Measurements from ENCODE around the gene HSPA12B. TPM values are rescaled to one million over a fixed set of nuclear protein-coding genes. Genes with fewer than 3 reads are reported as not detected.

Gene HSPA12B
- total and polyA plus RNA-seq, 9 of the 15 experiments (the other 6 are each of a cell fraction or from before 2014, with no cell fraction given) = 0.03 to 0.07 TPM; not detected in 7

- TF ChIP-seq ZNF217 (CRISPR knock-in tag; IDR thresholded peaks at IDR 0.05) = no peak
- peak; percentile 76 for TF ChIP-seq L3MBTL2 (IDR thresholded peaks at IDR 0.05)
- peak; percentile 35; the same call in 1 of the 2 replicates for TF ChIP-seq KAT7 (CRISPR knock-in tag; IDR thresholded peaks at IDR 0.05; ENCODE audit: borderline replicate concordance)
- no peak for TF ChIP-seq SOX6 (IDR thresholded peaks at IDR 0.05)
- TF ChIP-seq, protein P1, sequence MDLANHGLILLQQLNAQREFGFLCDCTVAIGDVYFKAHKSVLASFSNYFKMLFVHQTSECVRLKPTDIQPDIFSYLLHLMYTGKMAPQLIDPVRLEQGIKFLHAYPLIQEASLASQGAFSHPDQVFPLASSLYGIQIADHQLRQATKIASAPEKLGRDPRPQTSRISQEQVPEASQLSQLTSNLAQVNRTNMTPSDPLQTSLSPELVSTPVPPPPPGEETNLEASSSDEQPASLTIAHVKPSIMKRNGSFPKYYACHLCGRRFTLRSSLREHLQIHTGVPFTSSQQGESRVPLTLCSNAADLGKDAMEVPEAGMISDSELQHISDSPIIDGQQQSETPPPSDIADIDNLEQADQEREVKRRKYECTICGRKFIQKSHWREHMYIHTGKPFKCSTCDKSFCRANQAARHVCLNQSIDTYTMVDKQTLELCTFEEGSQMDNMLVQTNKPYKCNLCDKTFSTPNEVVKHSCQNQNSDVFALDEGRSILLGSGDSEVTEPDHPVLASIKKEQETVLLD (IDR thresholded peaks at IDR 0.05) = 0 out of 2 replicates have a peak, but pooled peaks have one; percentile 35
- peak; percentile 62; the same call in 1 of the 2 replicates for TF ChIP-seq VEZF1 (CRISPR knock-in tag; IDR thresholded peaks at IDR 0.05)
- peak; percentile 11; the same call in 1 of the 2 replicates for TF ChIP-seq MAX (CRISPR knock-in tag; IDR thresholded peaks at IDR 0.05)
- TF ChIP-seq BHLHE40 (IDR thresholded peaks at IDR 0.05; ENCODE audit: low read length) = no peak
- TF ChIP-seq, protein P2, sequence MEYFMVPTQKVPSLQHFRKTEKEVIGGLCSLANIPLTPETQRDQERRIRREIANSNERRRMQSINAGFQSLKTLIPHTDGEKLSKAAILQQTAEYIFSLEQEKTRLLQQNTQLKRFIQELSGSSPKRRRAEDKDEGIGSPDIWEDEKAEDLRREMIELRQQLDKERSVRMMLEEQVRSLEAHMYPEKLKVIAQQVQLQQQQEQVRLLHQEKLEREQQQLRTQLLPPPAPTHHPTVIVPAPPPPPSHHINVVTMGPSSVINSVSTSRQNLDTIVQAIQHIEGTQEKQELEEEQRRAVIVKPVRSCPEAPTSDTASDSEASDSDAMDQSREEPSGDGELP (CRISPR knock-in tag; IDR thresholded peaks at IDR 0.05; ENCODE audit: borderline replicate concordance) = peak; percentile 57; the same call in 1 of the 2 replicates
- TF ChIP-seq, protein P3, sequence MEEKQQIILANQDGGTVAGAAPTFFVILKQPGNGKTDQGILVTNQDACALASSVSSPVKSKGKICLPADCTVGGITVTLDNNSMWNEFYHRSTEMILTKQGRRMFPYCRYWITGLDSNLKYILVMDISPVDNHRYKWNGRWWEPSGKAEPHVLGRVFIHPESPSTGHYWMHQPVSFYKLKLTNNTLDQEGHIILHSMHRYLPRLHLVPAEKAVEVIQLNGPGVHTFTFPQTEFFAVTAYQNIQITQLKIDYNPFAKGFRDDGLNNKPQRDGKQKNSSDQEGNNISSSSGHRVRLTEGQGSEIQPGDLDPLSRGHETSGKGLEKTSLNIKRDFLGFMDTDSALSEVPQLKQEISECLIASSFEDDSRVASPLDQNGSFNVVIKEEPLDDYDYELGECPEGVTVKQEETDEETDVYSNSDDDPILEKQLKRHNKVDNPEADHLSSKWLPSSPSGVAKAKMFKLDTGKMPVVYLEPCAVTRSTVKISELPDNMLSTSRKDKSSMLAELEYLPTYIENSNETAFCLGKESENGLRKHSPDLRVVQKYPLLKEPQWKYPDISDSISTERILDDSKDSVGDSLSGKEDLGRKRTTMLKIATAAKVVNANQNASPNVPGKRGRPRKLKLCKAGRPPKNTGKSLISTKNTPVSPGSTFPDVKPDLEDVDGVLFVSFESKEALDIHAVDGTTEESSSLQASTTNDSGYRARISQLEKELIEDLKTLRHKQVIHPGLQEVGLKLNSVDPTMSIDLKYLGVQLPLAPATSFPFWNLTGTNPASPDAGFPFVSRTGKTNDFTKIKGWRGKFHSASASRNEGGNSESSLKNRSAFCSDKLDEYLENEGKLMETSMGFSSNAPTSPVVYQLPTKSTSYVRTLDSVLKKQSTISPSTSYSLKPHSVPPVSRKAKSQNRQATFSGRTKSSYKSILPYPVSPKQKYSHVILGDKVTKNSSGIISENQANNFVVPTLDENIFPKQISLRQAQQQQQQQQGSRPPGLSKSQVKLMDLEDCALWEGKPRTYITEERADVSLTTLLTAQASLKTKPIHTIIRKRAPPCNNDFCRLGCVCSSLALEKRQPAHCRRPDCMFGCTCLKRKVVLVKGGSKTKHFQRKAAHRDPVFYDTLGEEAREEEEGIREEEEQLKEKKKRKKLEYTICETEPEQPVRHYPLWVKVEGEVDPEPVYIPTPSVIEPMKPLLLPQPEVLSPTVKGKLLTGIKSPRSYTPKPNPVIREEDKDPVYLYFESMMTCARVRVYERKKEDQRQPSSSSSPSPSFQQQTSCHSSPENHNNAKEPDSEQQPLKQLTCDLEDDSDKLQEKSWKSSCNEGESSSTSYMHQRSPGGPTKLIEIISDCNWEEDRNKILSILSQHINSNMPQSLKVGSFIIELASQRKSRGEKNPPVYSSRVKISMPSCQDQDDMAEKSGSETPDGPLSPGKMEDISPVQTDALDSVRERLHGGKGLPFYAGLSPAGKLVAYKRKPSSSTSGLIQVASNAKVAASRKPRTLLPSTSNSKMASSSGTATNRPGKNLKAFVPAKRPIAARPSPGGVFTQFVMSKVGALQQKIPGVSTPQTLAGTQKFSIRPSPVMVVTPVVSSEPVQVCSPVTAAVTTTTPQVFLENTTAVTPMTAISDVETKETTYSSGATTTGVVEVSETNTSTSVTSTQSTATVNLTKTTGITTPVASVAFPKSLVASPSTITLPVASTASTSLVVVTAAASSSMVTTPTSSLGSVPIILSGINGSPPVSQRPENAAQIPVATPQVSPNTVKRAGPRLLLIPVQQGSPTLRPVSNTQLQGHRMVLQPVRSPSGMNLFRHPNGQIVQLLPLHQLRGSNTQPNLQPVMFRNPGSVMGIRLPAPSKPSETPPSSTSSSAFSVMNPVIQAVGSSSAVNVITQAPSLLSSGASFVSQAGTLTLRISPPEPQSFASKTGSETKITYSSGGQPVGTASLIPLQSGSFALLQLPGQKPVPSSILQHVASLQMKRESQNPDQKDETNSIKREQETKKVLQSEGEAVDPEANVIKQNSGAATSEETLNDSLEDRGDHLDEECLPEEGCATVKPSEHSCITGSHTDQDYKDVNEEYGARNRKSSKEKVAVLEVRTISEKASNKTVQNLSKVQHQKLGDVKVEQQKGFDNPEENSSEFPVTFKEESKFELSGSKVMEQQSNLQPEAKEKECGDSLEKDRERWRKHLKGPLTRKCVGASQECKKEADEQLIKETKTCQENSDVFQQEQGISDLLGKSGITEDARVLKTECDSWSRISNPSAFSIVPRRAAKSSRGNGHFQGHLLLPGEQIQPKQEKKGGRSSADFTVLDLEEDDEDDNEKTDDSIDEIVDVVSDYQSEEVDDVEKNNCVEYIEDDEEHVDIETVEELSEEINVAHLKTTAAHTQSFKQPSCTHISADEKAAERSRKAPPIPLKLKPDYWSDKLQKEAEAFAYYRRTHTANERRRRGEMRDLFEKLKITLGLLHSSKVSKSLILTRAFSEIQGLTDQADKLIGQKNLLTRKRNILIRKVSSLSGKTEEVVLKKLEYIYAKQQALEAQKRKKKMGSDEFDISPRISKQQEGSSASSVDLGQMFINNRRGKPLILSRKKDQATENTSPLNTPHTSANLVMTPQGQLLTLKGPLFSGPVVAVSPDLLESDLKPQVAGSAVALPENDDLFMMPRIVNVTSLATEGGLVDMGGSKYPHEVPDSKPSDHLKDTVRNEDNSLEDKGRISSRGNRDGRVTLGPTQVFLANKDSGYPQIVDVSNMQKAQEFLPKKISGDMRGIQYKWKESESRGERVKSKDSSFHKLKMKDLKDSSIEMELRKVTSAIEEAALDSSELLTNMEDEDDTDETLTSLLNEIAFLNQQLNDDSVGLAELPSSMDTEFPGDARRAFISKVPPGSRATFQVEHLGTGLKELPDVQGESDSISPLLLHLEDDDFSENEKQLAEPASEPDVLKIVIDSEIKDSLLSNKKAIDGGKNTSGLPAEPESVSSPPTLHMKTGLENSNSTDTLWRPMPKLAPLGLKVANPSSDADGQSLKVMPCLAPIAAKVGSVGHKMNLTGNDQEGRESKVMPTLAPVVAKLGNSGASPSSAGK (IDR thresholded peaks at IDR 0.05) = peak; percentile 43; the same call in 1 of the 2 replicates
Observed at GRCh38 chr20:3744806-3745685, 12.6 kb downstream of the HSPA12B start (continued).

Data from K562 (cell line).